GM13976 (cell line): Measurements from ENCODE around the gene GAGE1.
"Not testable (repeated sequence)": the region's sequence is repeated elsewhere in the genome, so short reads cannot be mapped to it uniquely, and the experiment has no call there.

Source experiments
- DNase-seq: peaks from one replicate; pipeline ENCODE4 v3.0.0; 2012; ENCODE audit warnings: low spot score
- CTCF ChIP-seq: IDR thresholded peaks from 2 replicates; pipeline ENCODE4 v1.5.1; 2012; ENCODE audit warnings: borderline replicate concordance, mild to moderate bottlenecking; ENCODE audit not compliant: insufficient read depth; ENCODE audit errors: extremely low read depth, missing control alignments, control extremely low read depth
- in situ Hi-C: fragments of 300-500 bp; cut with MboI; formaldehyde crosslinking; loops from one replicate; pipeline ENCODE4 v1.12.0; 2022; ENCODE audit warnings: low sequenced_read_pairs, mixed read lengths, inconsistent platforms; ENCODE audit not compliant: unreplicated experiment

Gene GAGE1

GRCh38 chrX:49598720-49599119, at the start of gene GAGE1:
Gene GAGE1, plus strand, starts transcription at chrX:49599020. Its CDS starts 1,155 bp downstream, at chrX:49600175.
- not testable (repeated sequence) for DNase-seq

GRCh38 chrX:49550989-49551388, 47.8 kb upstream of the GAGE1 start, which contains the start of gene GAGE12E:
Gene GAGE12E, plus strand, starts transcription at chrX:49551289. Its CDS starts 1,155 bp downstream, at chrX:49552444.
- DNase-seq, in situ Hi-C loops: not testable (repeated sequence)

More at GRCh38 chrX:49598720-49599119, at the start of gene GAGE1:
- in situ Hi-C loops: not testable (repeated sequence)

GRCh38 chrX:49560542-49560941, 38.3 kb upstream of the GAGE1 start, which contains the start of gene GAGE12F:
Gene GAGE12F, plus strand, starts transcription at chrX:49560842. Its CDS starts 1,155 bp downstream, at chrX:49561997.
- DNase-seq, in situ Hi-C loops: not testable (repeated sequence)

GRCh38 chrX:49568728-49569127, 30.1 kb upstream of the GAGE1 start:
- DNase-seq, in situ Hi-C loops: not testable (repeated sequence)

GRCh38 chrX:49569152-49569551, 29.7 kb upstream of the GAGE1 start:
- in situ Hi-C loops, DNase-seq: not testable (repeated sequence)

- DNase-seq, in situ Hi-C loops: not testable (repeated sequence)
Observed at GRCh38 chrX:49570100-49570499, 28.7 kb upstream of the GAGE1 start, which contains the start of gene GAGE12G. Gene GAGE12G, plus strand, starts transcription at chrX:49570400. Its CDS starts 1,155 bp downstream, at chrX:49571555.

- DNase-seq, in situ Hi-C loops: not testable (repeated sequence)
Observed at GRCh38 chrX:49579649-49580048, 19.2 kb upstream of the GAGE1 start, which contains the start of gene GAGE12H. Gene GAGE12H, plus strand, starts transcription at chrX:49579949. Its CDS starts 1,155 bp downstream, at chrX:49581104.

GRCh38 chrX:49589196-49589595, 9.6 kb upstream of the GAGE1 start, which contains the start of gene GAGE2A:
Gene GAGE2A, plus strand, starts transcription at chrX:49589496. Its CDS starts 1,155 bp downstream, at chrX:49590651.
- in situ Hi-C loops, DNase-seq: not testable (repeated sequence)

- DNase-seq, in situ Hi-C loops: not testable (repeated sequence)
Observed at GRCh38 chrX:49589769-49590478, 8.9 kb upstream of the GAGE1 start.

- DNase-seq, in situ Hi-C loops: not testable (repeated sequence)
Observed at GRCh38 chrX:49590488-49590887, 8.3 kb upstream of the GAGE1 start.

- in situ Hi-C loops: no loop called here
- TF ChIP-seq CTCF: no peak
- DNase-seq: no peak
Observed at GRCh38 chrX:49610718-49611310, 12.0 kb downstream of the GAGE1 start.

GRCh38 chrX:49618574-49618973, 19.8 kb downstream of the GAGE1 start:
- DNase-seq: no peak
- in situ Hi-C loops: no loop called here
- TF ChIP-seq CTCF: no peak
